HEK293T (cell line): ENCODE results near the gene IRF2BPL.

Source experiments
- FOXA1 ChIP-seq: fragments of 450-650 bp; IDR thresholded peaks from 2 replicates; pipeline ENCODE4 v1.6.1; 2016; ENCODE audit warnings: mild to moderate bottlenecking
- FOXK2 ChIP-seq: fragments of 450-650 bp; IDR thresholded peaks from 2 replicates; pipeline ENCODE4 v1.6.1; 2016; ENCODE audit warnings: mild to moderate bottlenecking

DNA sequence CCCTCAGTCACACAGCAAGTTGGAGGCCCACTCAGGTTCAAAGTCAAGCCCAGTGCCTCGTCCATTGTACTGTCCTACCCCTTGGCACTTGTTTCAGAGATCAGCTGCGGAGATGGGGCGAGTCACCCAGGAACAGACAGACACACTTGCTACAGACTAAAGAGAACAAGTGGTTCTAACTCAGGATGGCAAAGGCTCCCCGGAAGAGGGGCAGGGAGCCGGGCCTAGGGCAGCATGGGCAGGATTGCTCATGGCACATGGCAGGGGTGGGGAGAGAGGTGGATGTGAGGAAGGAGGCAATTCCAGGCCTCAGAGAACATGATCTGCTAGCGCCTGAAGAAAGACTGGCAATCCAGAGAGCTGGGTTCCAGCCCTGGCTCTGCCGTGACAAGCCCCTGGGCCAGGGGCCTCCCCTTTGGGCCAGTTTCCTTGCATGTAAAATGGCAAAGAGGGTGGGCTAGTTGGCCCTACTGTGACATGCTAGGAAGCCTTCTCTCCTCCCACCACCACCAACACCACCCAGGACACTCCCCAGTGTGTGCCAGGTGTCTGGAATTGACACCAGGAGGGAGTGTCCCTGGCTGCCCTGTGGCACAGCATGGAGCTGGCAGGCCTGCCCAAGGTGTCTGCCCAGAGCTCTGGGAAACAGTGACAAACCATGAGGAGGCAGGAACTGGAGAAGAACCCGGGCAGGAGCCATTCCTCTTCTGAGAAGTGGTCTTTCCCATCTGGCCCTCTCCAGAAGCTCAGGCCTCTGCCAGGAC, 24.0 kb upstream of the IRF2BPL start:
- TF ChIP-seq FOXK2 = no peak
- TF ChIP-seq FOXA1 = no peak
